ENCODE results near the gene PHF10. TPM values are rescaled to one million over a fixed set of nuclear protein-coding genes. Genes with fewer than 3 reads are reported as not detected.

Gene PHF10
- total and polyA plus RNA-seq, 2 donors (not counting 3 experiments of a cell fraction or from before 2014, with no cell fraction given), result 19.1 to 62.4 TPM

DNA sequence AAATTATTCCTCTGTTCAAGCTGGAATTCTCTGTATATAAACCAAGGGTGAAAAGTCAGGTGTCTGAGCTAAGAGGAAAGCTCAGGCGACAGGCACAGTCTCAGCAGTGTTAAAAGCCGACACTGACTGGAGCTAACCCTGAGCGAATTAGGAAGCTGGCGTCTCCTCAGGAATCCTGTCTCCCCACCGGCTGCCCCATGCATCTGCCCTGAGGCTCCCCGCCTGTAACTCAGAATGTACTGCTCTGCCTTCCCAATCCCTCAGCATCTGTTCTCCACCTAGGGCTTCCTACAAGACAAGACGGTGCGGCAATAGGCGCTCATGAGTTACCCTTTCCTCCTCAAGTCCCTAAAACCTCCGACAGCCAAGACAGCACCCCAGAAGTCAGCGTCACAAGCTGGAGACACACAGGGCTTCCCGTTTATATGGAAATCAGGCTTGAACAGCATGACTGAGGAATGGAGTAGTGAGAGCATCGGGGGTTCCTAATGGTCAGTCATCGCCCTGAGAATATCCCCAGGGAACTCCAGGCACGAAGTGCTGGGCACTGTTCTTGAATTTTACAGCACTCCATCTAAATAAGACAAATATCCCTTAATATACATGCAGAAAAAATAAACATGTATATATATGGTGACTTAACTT, 56.0 kb downstream of the PHF10 start:
- Histone ChIP-seq H3K27ac (ENCODE audit: insufficient read depth, low read depth, low read length) (peak overlapping the region; percentile 98), H4K20me1 (replicated peaks; ENCODE audit: control insufficient read depth, extremely low read depth, insufficient read depth, low read length) (no peaks in the 10 kb centered on the region), H2AFZ (ENCODE audit: low read depth, low read length) (no peak overlapping the region), H3K4me1 (ENCODE audit: control insufficient read depth, extremely low read depth, insufficient read depth, low read length) (peaks cover 26% of the 10 kb centered on the region), H3K4me3 (replicated peaks in 1 of 3; ENCODE audit: insufficient read depth in 1 of 3, low read depth in 1 of 3, low read length in 3 of 3) (no peak overlapping the region), H3K36me3 (ENCODE audit: control insufficient read depth in 2 of 2, extremely low read depth in 1 of 2, insufficient read depth in 2 of 2, low read length in 2 of 2) (peaks cover 2 to 20% of the 10 kb centered on the region in 2 experiments), H3K9me1 (replicated peaks; ENCODE audit: control insufficient read depth, extremely low read depth, insufficient read depth, low read length) (no peaks in the 10 kb centered on the region), H3K4me2 (ENCODE audit: insufficient read depth, low read length) (peak overlapping the region; percentile 72), H3K9ac (replicated peaks; ENCODE audit: extremely low read depth, insufficient read depth, low read length) (no peak overlapping the region), H3K9me3 (replicated peaks; ENCODE audit: control insufficient read depth, insufficient read depth, low read length) (no peaks in the 10 kb centered on the region), H3K27me3 (ENCODE audit: control insufficient read depth in 2 of 2, insufficient read depth in 2 of 2, low read length in 2 of 2) (no peaks in the 10 kb centered on the region), H3K79me2 (ENCODE audit: control insufficient read depth, insufficient read depth, low read length) (no peaks in the 10 kb centered on the region)
- intact Hi-C loops (cut with micrococcal nuclease), result no loop called here
- ChIA-PET CTCF (interaction anchor here (2.7 kb wide), 1 partner anchor 10 kb away, joined by 10 read pairs; no protein-coding TSS in a partner anchor), POLR2A (no interaction called here)
- TF ChIP-seq MYC (IDR thresholded peaks at IDR 0.05; ENCODE audit: low read depth, low read length), result no peak
- no peak for TF ChIP-seq POLR2AphosphoS5 (IDR thresholded peaks at IDR 0.05; ENCODE audit: insufficient read depth, low read depth, low read length)
- no peak for TF ChIP-seq EZH2 (IDR thresholded peaks at IDR 0.05; ENCODE audit: borderline replicate concordance, low read depth, low read length, severe bottlenecking)
- TF ChIP-seq, protein P1, sequence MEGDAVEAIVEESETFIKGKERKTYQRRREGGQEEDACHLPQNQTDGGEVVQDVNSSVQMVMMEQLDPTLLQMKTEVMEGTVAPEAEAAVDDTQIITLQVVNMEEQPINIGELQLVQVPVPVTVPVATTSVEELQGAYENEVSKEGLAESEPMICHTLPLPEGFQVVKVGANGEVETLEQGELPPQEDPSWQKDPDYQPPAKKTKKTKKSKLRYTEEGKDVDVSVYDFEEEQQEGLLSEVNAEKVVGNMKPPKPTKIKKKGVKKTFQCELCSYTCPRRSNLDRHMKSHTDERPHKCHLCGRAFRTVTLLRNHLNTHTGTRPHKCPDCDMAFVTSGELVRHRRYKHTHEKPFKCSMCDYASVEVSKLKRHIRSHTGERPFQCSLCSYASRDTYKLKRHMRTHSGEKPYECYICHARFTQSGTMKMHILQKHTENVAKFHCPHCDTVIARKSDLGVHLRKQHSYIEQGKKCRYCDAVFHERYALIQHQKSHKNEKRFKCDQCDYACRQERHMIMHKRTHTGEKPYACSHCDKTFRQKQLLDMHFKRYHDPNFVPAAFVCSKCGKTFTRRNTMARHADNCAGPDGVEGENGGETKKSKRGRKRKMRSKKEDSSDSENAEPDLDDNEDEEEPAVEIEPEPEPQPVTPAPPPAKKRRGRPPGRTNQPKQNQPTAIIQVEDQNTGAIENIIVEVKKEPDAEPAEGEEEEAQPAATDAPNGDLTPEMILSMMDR (IDR thresholded peaks at IDR 0.05; ENCODE audit: extremely low read depth in 1 of 2, insufficient read depth in 1 of 2, low read depth in 1 of 2, low read length in 2 of 2), result no peak
- no peak for TF ChIP-seq JUN (IDR thresholded peaks at IDR 0.05; ENCODE audit: borderline replicate concordance, insufficient read depth, insufficient read length, low read depth)
- FAIRE-seq, result no peak
- dilution Hi-C loops (cut with MboI; ENCODE audit: extremely low pct_ligation_motif_present, low sequenced_read_pairs), result no loop called here
- no peak for DNase-seq (ENCODE audit: low read depth, low spot score)
- no TSS peak for BruUV-seq (replicated peaks)
